Glutamatergic neuron (in vitro differentiated cells): ENCODE results near the gene ADAMTS17. TPM values are rescaled to one million over a fixed set of nuclear protein-coding genes. Genes with fewer than 3 reads are reported as not detected.

Experiments
- DNase-seq: peaks from one replicate; pipeline ENCODE4 v3.0.0; 2022
- H3K27ac Mint-ChIP-seq: one replicate; pipeline ENCODE4 v1.8.0; 2020; ENCODE audit warnings: mild to moderate bottlenecking, mixed read lengths, inconsistent platforms; ENCODE audit not compliant: unreplicated experiment
- H3K27me3 Mint-ChIP-seq: one replicate; pipeline ENCODE4 v1.8.0; 2020; ENCODE audit warnings: mild to moderate bottlenecking, moderate library complexity, mixed read lengths, inconsistent platforms; ENCODE audit not compliant: unreplicated experiment
- H3K36me3 Mint-ChIP-seq: one replicate; pipeline ENCODE4 v1.8.0; 2020; ENCODE audit warnings: mild to moderate bottlenecking, mixed read lengths, inconsistent platforms; ENCODE audit not compliant: unreplicated experiment
- H3K4me1 Mint-ChIP-seq: one replicate; pipeline ENCODE4 v1.8.0; 2020; ENCODE audit warnings: mild to moderate bottlenecking, low read depth, mixed read lengths, inconsistent platforms; ENCODE audit not compliant: unreplicated experiment
- H3K4me3 Mint-ChIP-seq: one replicate; pipeline ENCODE4 v1.8.0; 2020; ENCODE audit warnings: mild to moderate bottlenecking, mixed read lengths, inconsistent platforms; ENCODE audit not compliant: unreplicated experiment
- H3K9me3 Mint-ChIP-seq: one replicate; pipeline ENCODE4 v1.8.0; 2020; ENCODE audit warnings: mild to moderate bottlenecking, moderate library complexity, mixed read lengths, inconsistent platforms; ENCODE audit not compliant: unreplicated experiment
- CTCF ChIP-seq: fragments of 200-600 bp; sonication (generic); IDR thresholded peaks from one replicate; pipeline ENCODE4 v1.5.0; 2021; ENCODE audit not compliant: partially characterized antibody, unreplicated experiment
- total RNA-seq: library from RNA; stranded (reverse); fragmentation: NEBNext Ultra II Directional; extraction: Animal tissue kit (Norgen Biotek cat#: 25700); gene quantifications from one replicate; pipeline ENCODE4 v1.2.1, GENCODE V29; 2021; ENCODE audit not compliant: unreplicated experiment

Gene ADAMTS17
- total RNA-seq, 1 donor from 2014 or later: 6.8 TPM

- H3K4me1 Mint-ChIP-seq: no peaks in the 10 kb centered on the region
- H3K36me3 Mint-ChIP-seq: peaks cover 5% of the 10 kb centered on the region
- DNase-seq: no peak
- H3K9me3 Mint-ChIP-seq: no peaks in the 10 kb centered on the region
- H3K27me3 Mint-ChIP-seq: no peaks in the 10 kb centered on the region
- H3K4me3 Mint-ChIP-seq: no peak overlapping the region
- TF ChIP-seq CTCF: no peak
- H3K27ac Mint-ChIP-seq: no peak overlapping the region
These were observed 187.4 kb downstream of the ADAMTS17 start for GRCh38 chr15:100154338-100154737.

GRCh38 chr15:100152463-100152862 is 189.3 kb downstream of the ADAMTS17 start:
- H3K27ac Mint-ChIP-seq: no peak overlapping the region
- H3K27me3 Mint-ChIP-seq: peaks cover 2% of the 10 kb centered on the region
- peaks cover 22% of the 10 kb centered on the region for H3K36me3 Mint-ChIP-seq
- no peak overlapping the region for H3K4me3 Mint-ChIP-seq
- no peaks in the 10 kb centered on the region for H3K4me1 Mint-ChIP-seq
- no peak for DNase-seq
- TF ChIP-seq CTCF: no peak
- H3K9me3 Mint-ChIP-seq: no peaks in the 10 kb centered on the region

GRCh38 chr15:100150906-100151305 is 190.9 kb downstream of the ADAMTS17 start:
- H3K4me1 Mint-ChIP-seq: no peaks in the 10 kb centered on the region
- H3K9me3 Mint-ChIP-seq: no peaks in the 10 kb centered on the region
- TF ChIP-seq CTCF: no peak
- H3K27ac Mint-ChIP-seq: no peak overlapping the region
- H3K4me3 Mint-ChIP-seq: no peak overlapping the region
- no peak for DNase-seq
- peaks cover 27% of the 10 kb centered on the region for H3K36me3 Mint-ChIP-seq
- H3K27me3 Mint-ChIP-seq: peaks cover 2% of the 10 kb centered on the region

GRCh38 chr15:100147828-100148227 is 193.9 kb downstream of the ADAMTS17 start:
- no peak overlapping the region for H3K27ac Mint-ChIP-seq
- H3K36me3 Mint-ChIP-seq: peaks cover 27% of the 10 kb centered on the region
- DNase-seq: no peak
- peaks cover 3% of the 10 kb centered on the region for H3K27me3 Mint-ChIP-seq
- no peak for TF ChIP-seq CTCF
- no peak overlapping the region for H3K4me3 Mint-ChIP-seq
- peaks cover 1% of the 10 kb centered on the region for H3K9me3 Mint-ChIP-seq
- no peaks in the 10 kb centered on the region for H3K4me1 Mint-ChIP-seq

GRCh38 chr15:100143378-100143777 is 198.4 kb downstream of the ADAMTS17 start:
- no peak for TF ChIP-seq CTCF
- Mint-ChIP-seq H3K27me3 (peaks cover 1% of the 10 kb centered on the region), H3K4me1 (peaks cover 3% of the 10 kb centered on the region)

More at GRCh38 chr15:100143378-100143777, 198.4 kb downstream of the ADAMTS17 start:
- peaks cover 13% of the 10 kb centered on the region for H3K36me3 Mint-ChIP-seq
- H3K4me3 Mint-ChIP-seq: no peak overlapping the region
- DNase-seq: no peak
- H3K27ac Mint-ChIP-seq: no peak overlapping the region
- H3K9me3 Mint-ChIP-seq: peaks cover 1% of the 10 kb centered on the region
